ENCODE results near the gene CRACR2A.

CRACR2A gene

DNA sequence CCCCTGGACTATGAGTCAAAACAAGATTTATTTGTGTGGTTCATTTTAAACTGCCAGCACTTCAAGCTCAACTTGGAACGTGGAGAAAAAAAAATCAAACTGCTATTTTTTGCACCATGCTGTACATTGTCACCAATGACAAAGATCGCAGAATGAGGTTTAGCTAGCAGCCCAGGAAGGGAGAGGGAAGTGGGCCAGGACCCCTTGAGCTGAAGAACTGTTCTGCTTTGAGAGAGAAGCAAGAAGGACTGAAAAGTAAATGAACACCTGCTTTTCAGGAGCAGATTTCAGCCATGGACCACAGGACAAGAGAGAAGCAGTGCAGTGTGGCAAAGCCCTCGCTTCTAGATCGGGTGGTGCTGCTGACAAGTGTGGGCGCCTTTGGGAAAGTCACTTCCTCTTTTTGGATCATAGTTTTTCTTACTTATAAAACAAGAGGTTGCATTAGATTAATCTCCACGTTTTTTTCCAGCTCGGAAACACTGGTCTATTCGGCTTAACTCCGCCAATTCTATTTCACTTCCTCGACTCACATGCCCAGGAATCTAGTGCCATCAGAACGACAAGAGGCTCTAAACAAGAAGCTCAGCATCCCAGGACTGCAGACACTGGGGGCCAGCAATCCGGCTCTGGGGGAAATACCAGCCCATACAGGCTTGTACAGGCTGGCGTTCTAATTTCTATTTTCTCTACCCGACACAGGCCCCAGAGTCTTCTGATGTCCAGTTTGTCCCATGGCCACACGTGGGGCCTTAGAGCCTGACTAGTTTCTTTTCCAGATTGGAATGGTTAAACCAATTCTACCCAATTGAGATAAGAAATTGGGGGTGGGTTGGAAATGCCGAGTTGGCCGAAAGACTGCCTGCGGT is 129.9 kb downstream of the CRACR2A start:
- in situ Hi-C loops (cut with MboI; ENCODE audit: low sequenced_read_pairs): no loop called here

DNA sequence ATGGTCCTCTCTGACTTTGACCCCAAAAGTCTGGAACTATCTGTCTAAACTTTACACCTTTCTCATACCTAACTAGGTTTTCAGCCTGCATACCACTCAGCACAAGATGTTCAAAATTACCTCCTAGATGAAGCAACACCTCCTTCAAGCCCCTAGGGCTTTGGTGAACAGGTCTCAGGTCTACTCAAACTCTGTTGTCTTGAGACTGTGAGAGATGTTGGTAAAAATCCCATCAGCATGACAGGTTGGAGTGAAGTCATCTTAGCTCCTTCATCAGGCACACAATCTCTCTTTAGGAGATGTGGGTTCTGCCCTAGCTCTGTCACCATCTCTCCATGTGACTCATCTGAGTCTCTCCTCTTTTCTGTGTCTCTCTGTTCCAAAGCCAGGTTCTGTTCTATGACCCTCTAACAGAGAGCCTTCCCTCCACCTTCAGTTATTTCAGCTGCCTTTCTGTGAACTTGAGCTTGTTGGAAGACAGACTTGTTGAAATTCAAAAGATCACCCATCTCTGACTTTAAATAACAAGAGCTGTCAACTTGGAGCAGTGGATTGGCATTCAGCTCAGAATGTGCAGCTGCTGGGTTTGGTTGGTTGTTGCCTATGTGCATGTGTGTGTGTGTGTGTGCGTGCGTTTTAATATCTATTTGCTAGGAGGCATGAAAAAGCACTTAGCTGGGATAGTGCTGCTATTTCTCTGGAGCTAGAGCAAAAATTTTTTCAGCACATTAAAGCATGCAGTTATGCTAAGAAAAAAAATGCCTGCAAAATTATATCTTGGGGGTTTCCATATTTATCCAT is 130.7 kb downstream of the CRACR2A start:
- in situ Hi-C loops (cut with MboI; ENCODE audit: low sequenced_read_pairs): no loop called here

GRCh38 chr12:3620856-3621255 is 132.1 kb downstream of the CRACR2A start:
- in situ Hi-C loops (cut with MboI; ENCODE audit: low sequenced_read_pairs): no loop called here

- in situ Hi-C loops (cut with MboI; ENCODE audit: low sequenced_read_pairs): no loop called here
These were observed 135.3 kb downstream of the CRACR2A start for GRCh38 chr12:3617565-3617964.

DNA sequence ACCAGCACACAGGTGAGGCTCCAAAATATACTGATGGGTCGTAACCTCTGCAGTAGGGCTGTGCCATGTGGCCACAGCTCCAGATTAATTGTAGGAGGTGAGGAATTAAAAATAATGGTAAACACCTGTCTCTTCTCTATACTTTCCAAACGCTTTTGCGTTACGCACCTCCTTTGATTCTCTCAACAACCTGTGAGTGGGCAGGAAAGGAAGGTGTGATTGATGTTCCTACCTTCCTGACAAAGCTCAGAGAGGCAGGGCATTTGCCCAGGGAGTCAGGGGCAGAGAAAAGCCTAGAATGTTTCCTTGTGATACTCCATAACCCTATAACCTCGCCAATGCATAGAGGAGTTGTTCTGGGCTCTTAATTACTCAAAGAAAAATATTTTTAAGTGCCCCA is 137.0 kb downstream of the CRACR2A start:
- in situ Hi-C loops (cut with MboI; ENCODE audit: low sequenced_read_pairs): no loop called here

DNA sequence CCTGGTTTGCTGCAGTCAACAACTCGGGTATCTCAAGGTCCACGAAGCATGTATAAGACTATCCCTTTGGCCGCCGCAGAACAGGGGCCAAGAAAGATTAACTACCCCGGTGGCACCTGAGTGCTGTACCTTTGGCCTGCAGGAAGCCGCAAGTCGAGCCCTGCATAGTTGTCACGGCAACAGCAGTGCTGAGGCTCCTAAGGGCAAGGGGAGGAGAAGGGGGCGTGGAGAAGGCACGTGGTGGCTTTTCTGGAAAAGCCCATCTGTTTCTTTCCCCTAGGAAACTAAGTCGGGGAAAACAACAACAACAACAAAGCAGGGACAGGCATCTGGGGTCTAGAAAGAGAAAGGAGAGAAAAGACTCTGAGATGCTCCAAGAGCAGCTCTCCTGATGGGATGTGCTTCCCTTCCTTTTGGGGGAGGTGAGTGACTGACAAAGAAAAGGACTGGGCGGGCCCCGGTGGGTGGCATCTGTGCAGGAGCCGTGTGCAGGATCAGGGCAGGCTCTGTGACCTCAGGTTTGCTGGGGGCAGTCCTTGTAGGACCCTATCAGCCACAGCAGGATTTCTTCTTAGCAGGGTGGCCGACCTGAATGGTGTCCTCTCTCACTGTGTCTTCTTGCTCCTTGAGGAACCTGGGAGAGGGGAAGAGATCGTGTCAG is 138.0 kb downstream of the CRACR2A start:
- in situ Hi-C loops (cut with MboI; ENCODE audit: low sequenced_read_pairs): no loop called here

DNA sequence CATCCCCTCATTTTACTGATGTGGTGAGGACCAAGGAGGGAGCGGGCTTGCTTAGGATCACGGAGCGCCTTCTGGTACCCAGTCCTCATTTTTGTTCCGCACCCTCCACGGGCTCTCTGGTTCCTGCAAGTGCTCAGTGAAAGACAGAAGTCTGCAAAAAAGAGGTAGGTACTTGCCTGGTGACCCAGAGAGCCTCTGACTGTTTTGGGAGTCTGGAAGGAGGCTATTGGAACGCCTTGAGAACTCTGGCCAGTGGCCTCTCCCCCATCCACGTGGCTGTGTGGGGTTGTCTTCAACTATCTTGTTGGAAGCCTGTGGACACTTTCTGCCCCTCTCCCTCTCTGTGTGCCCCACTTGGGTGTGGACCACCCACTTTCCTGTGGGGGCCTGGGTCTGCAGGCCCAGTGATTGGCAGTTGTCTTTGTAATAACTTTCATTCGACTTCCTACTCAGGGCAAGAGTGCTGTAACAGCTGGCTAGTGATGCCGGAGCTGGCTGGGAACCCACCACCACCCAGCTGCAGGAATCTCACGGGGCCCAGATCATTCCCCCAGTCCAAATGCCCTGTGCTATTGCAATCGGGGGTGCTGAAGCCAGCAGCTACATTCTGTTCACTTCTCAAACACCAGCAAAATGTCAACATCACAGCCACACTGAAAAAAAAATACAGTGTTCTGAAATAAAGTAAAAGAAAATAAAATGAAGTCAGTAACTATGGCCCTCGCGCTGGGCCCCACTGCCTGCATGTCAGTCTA is 139.1 kb downstream of the CRACR2A start:
- in situ Hi-C loops (cut with MboI; ENCODE audit: low sequenced_read_pairs): no loop called here

DNA sequence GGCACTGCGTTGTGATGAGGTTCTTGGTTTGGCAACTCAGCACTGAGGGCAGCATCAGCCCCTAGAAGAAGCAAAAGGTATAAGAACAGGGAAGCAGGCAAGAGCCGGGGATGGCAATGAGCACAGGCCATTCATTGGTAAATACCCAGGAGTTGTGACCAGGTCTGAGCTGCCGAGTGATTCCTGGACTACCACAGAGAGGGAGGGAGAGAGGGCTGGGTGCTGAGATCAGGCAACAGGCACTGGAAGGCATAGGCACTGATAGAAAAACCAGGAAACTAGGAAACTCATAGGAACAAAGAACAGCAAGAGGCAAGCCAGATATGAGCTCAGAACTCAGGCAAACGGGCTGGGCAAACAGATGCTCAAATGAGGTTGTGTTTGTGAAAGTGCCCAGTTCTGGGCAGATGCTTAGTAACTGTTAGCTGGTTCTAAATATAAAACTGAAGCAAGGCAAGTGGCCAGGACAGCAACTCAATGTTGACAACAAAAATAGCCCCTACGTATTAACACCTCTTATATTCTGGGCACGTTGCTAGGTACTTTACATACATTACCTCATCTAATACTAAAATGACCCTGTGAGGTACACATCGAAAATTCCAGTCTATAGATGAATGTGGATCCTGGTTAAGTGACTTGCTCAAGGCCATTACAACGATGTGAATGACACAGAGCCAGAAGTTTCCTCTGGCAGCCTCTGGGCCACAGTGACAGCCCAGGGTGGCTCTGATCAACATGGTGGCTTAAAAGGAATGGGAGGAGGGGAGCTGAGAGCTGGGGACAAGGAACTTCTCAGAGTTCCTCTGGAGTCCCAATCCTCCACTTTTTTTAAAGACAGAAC is 140.8 kb downstream of the CRACR2A start:
- in situ Hi-C loops (cut with MboI; ENCODE audit: low sequenced_read_pairs): no loop called here

DNA sequence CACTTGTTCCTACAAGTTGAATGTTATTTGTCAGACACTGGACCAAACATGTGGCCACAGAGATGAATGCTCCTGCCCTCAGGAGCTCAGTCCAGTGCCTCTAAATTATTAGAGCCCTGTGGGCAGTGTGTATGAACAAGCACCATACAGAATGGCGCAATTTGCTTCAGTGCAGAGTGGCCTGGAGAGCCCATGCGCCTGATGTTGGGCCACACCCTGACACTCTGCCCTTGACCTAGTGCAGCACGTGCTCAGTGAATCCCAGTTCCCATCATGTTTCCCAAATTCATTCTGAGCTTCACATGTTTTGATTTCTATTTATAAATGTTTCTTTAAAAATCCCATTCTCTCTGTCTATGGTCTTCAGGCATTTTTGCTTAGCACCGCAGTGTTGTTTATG is 145.1 kb downstream of the CRACR2A start:
- in situ Hi-C loops (cut with MboI; ENCODE audit: low sequenced_read_pairs): no loop called here

GRCh38 chr12:3607039-3607720 is 145.7 kb downstream of the CRACR2A start:
- in situ Hi-C loops (cut with MboI; ENCODE audit: low sequenced_read_pairs): no loop called here

GRCh38 chr12:3606128-3606527 is 146.8 kb downstream of the CRACR2A start:
- in situ Hi-C loops (cut with MboI; ENCODE audit: low sequenced_read_pairs): no loop called here

DNA sequence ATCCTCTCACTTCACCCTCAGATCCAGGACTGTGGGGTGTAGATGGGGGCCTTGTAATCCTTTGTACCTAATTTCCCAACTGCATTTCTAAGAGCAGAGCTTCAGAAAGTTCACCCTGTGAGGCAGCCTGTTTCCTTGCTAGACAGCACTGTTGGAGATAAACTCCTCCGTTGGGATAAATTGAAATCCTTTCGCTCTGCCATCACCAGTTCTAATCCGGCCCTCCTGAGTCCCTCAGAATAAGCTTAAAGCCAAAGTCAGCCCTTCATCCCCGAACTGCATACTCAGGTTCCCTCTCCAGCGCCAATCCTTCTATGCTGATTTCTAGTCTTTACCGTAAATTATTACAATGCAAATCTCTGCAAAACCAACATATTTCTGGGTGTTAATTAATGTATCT is 147.2 kb downstream of the CRACR2A start:
- in situ Hi-C loops (cut with MboI; ENCODE audit: low sequenced_read_pairs): no loop called here

- in situ Hi-C loops (cut with MboI; ENCODE audit: low sequenced_read_pairs): no loop called here
These were observed 147.9 kb downstream of the CRACR2A start for GRCh38 chr12:3604748-3605586.

DNA sequence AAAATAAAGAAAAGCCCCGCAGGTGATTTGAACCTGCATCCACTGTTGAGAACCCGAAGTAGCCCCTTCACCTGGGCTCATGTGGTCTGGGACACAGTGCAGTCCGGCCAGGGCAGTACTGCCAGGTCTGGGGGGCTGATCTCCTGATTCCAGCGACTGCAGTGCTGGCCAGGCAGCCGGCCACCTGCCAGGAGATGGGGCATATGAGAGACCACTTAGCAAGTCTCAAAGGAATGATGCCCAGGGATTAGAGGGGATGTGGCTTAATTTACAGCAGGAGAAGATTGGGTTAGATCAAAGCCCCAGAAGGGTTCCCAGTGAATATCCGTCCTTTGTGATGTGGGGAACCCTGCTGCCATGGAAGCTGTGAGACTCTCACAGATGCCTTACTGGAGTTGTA is 148.6 kb downstream of the CRACR2A start:
- in situ Hi-C loops (cut with MboI; ENCODE audit: low sequenced_read_pairs): no loop called here

DNA sequence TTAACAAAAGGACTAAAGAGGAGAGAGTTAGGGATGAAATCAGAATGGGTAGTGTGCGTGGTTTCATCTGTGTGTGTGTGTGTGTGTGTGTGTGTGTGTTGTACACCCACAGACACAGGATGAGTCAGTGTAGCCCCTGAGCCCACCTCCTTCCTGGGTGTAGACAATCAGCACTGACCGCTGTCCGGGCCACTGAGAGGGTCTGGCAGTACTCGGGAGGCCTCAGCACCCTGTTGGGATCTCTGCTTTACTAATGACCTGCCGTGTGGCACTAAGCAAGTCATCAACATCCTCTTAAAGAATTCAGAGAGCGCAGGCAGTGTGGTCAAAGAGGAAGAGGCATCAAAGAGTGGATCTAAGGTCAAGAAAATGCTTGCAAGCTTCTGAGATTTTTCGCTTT is 149.3 kb downstream of the CRACR2A start:
- in situ Hi-C loops (cut with MboI; ENCODE audit: low sequenced_read_pairs): no loop called here

DNA sequence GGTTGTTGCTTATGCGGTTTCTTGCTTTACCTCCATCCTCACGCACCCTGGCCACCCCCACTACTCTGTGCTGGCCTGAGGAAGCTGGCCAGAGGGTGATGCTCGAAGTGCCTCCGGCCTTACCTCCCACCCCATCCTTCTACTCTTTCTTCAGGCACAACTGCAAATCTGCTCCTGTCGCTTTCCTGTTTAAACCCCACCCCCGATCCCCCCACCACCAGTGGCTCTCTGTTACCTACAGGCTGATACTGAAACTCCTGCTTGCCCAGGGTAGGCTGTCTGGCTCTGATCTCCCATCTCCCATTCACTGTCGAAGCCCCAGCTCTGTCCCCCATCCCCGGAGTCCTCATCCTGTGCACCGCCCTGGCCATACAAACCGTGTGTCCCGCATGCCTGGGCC is 150.4 kb downstream of the CRACR2A start:
- in situ Hi-C loops (cut with MboI; ENCODE audit: low sequenced_read_pairs): no loop called here

DNA sequence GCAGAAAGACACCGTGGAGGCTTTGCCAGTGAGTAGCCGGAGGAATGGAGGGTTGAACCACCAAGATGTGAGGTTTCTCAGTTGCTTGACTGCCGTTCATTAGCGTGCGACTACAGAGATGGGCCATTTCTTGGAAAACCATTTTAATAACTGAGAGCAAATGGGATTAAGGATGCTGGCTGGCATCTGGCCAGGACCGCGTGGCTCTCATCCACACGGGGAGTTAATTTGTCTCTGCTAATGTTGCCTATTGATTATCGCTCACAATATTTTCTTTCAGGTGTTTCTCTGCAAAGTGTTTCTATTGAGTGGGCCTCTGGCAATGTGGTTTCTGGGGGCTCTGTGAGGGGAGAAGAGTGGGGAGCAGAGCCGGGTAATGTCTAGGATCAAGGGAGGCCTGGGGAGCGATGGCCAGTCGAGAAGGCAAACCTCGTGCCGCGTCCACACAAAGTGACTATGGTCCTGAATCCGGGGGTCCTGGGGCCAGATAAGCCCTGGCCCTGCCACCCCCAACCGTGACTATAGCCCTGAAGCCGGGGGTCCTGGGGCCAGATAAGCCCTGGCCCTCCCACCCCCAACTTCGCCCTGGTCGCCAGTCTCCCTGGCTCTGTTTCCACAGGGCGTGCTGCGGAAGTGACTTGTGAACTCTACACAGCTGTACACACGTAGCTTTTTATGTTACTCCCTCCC is 151.3 kb downstream of the CRACR2A start:
- in situ Hi-C loops (cut with MboI; ENCODE audit: low sequenced_read_pairs): no loop called here

GRCh38 chr12:3600951-3601350 is 152.0 kb downstream of the CRACR2A start:
- in situ Hi-C loops (cut with MboI; ENCODE audit: low sequenced_read_pairs): no loop called here

Data from HL-60/S4 (cell line).